WI38 (cell line): ENCODE data around the gene TP53TG3E.
"Not testable (repeated sequence)": the region's sequence is repeated elsewhere in the genome, so short reads cannot be mapped to it uniquely, and the experiment has no call there.

Experiments
- H3K4me3 ChIP-seq: 2 replicates; pipeline ENCODE4 v1.5.1; 2011; ENCODE audit warnings: low read depth, mild to moderate bottlenecking, control low read depth, low read length

Gene TP53TG3E

GRCh38 chr16:33304006-33304405 lies at the start of gene TP53TG3E:
TSS of gene TP53TG3E (plus strand) at chr16:33304306. CDS start at chr16:33304374, 68 bp downstream.
- H3K4me3 ChIP-seq, result not testable (repeated sequence)

GRCh38 chr16:33336226-33337012 lies 32.3 kb downstream of the TP53TG3E start:
- not testable (repeated sequence) for H3K4me3 ChIP-seq

- H3K4me3 ChIP-seq, result not testable (repeated sequence)
These were observed 33.8 kb downstream of the TP53TG3E start for GRCh38 chr16:33337627-33338542.

GRCh38 chr16:33338543-33338951 lies 34.4 kb downstream of the TP53TG3E start:
- not testable (repeated sequence) for H3K4me3 ChIP-seq

GRCh38 chr16:33339093-33340061 lies 35.3 kb downstream of the TP53TG3E start:
- H3K4me3 ChIP-seq, result not testable (repeated sequence)
